H1 (cell line): ENCODE data around the gene RFX3. TPM values are rescaled to one million over a fixed set of nuclear protein-coding genes. Genes with fewer than 3 reads are reported as not detected.

Experiments used
- CTCF ChIA-PET: fragments of 300-600 bp; sonication (Branson Sonifier 250); formaldehyde crosslinking; loops from one replicate; lab custom pipeline; 2021; ENCODE audit not compliant: partially characterized antibody; lab: Charles Lee
- POLR2A ChIA-PET: fragments of 300-600 bp; sonication (Branson Sonifier 250); formaldehyde crosslinking; loops from one replicate; lab custom pipeline; 2021; ENCODE audit warnings: inconsistent platforms; ENCODE audit not compliant: partially characterized antibody; lab: Charles Lee
- DNase-seq, 2 experiments: peaks; one replicate each; pipeline versions ENCODE4 v3.0.0 to v3.0.0-alpha.2; 2010 to 2022; ENCODE audit warnings: low spot score in 2 of 2, low read depth in 1 of 2, mixed read lengths in 1 of 2
- FAIRE-seq: peaks from 2 replicates; lab custom pipeline; 2011; peaks lifted over from hg19 to GRCh38; lab: Jason Lieb, UNC
- H2AFZ ChIP-seq: 2 replicates; pipeline ENCODE4 v1.8.1; 2012; ENCODE audit warnings: low read length, inconsistent platforms
- H2AK5ac ChIP-seq: 2 replicates; pipeline ENCODE4 v1.6.1; 2013; ENCODE audit warnings: low read depth, low read length
- H2BK120ac ChIP-seq: replicated peaks from 2 replicates; pipeline ENCODE3; 2013; ENCODE audit warnings: low read depth, low read length, inconsistent platforms
- H2BK12ac ChIP-seq: 2 replicates; pipeline ENCODE4 v1.6.1; 2013; ENCODE audit warnings: low read depth, low read length
- H2BK15ac ChIP-seq: 2 replicates; pipeline ENCODE4 v1.6.1; 2013; ENCODE audit warnings: low read length
- H2BK20ac ChIP-seq: 2 replicates; pipeline ENCODE4 v1.6.1; 2013; ENCODE audit warnings: low read length
- H2BK5ac ChIP-seq: 2 replicates; pipeline ENCODE4 v1.6.1; 2013; ENCODE audit warnings: low read depth, low read length
- H3K14ac ChIP-seq: 2 replicates; pipeline ENCODE4 v1.6.1; 2013; ENCODE audit warnings: inconsistent platforms; ENCODE audit not compliant: insufficient read length
- H3K18ac ChIP-seq: 2 replicates; pipeline ENCODE4 v1.6.1; 2013; ENCODE audit warnings: low read length; ENCODE audit errors: extremely low read depth
- H3K23ac ChIP-seq: 2 replicates; pipeline ENCODE4 v1.6.1; 2013; ENCODE audit warnings: inconsistent platforms; ENCODE audit not compliant: insufficient read length
- H3K23me2 ChIP-seq: 2 replicates; pipeline ENCODE4 v1.6.1; 2013; ENCODE audit warnings: low read depth, low read length
- H3K27ac ChIP-seq: 2 replicates; pipeline ENCODE4 v1.6.1; 2011; ENCODE audit warnings: low read depth, low read length, inconsistent platforms
- H3K27me3 ChIP-seq, 4 experiments: replicated peaks in 1 of 4; 1 replicate in 1 of 4; 2 replicates in 3 of 4; pipeline versions ENCODE4 v1.6.1 to v1.8.1; 2011 to 2013; ENCODE audit warnings: low read length in 3 of 4, mild to moderate bottlenecking in 3 of 4, inconsistent platforms in 2 of 4, mixed read lengths in 2 of 4, moderate library complexity in 1 of 4; ENCODE audit not compliant: control insufficient read depth in 3 of 4, insufficient read depth in 3 of 4; ENCODE audit errors: extremely low read depth in 1 of 4
- H3K36me3 ChIP-seq, 4 experiments: 2 replicates each; pipeline versions ENCODE4 v1.6.1 to v1.8.1; 2011 to 2013; ENCODE audit warnings: mild to moderate bottlenecking in 4 of 4, low read length in 3 of 4, moderate library complexity in 2 of 4, control low read depth in 1 of 4, inconsistent platforms in 1 of 4; ENCODE audit not compliant: insufficient read depth in 4 of 4, control insufficient read depth in 2 of 4
- H3K4ac ChIP-seq: replicated peaks from 2 replicates; pipeline ENCODE3; 2013; ENCODE audit warnings: low read length, low read depth, mixed read lengths, inconsistent platforms; ENCODE audit not compliant: insufficient read length
- H3K4me1 ChIP-seq, 4 experiments: replicated peaks in 1 of 4; 1 replicate in 1 of 4; 2 replicates in 3 of 4; pipeline versions ENCODE4 v1.6.1 to v1.8.1; 2011 to 2013; ENCODE audit warnings: low read length in 3 of 4, inconsistent platforms in 2 of 4, mixed read lengths in 1 of 4; ENCODE audit not compliant: insufficient read depth in 4 of 4, control insufficient read depth in 3 of 4
- H3K4me2 ChIP-seq, 2 experiments: 2 replicates each; pipeline versions ENCODE4 v1.6.1 to v1.8.1; 2011 to 2013; ENCODE audit warnings: low read depth in 2 of 2, low read length in 2 of 2, control low read depth in 1 of 2, inconsistent platforms in 1 of 2, mild to moderate bottlenecking in 1 of 2; ENCODE audit not compliant: insufficient read depth in 1 of 2
- H3K4me3 ChIP-seq, 4 experiments: fragments of 200-600, 300-600 bp in 1 of 4; sonication (generic), shearing (Covaris generic), sonication (Bioruptor Twin) in 1 of 4; 2 replicates each; pipeline versions ENCODE4 v1.5.1 to v1.8.1; 2011 to 2016; ENCODE audit warnings: low read length in 4 of 4, low read depth in 3 of 4, control low read depth in 2 of 4, inconsistent platforms in 2 of 4, mild to moderate bottlenecking in 2 of 4, mixed read lengths in 1 of 4, moderate library complexity in 1 of 4; ENCODE audit not compliant: insufficient read depth in 2 of 4; ENCODE audit errors: extremely low read depth in 1 of 4
- H3K56ac ChIP-seq: replicated peaks from 2 replicates; pipeline ENCODE3; 2013; ENCODE audit warnings: low read depth, mild to moderate bottlenecking, mixed read lengths, low read length, inconsistent platforms; ENCODE audit not compliant: insufficient read length
- H3K79me1 ChIP-seq: 2 replicates; pipeline ENCODE4 v1.6.1; 2013; ENCODE audit warnings: low read depth, low read length, control low read depth
- H3K79me2 ChIP-seq, 2 experiments: 2 replicates each; pipeline versions ENCODE4 v1.6.1 to v1.8.1; 2012 to 2013; ENCODE audit warnings: low read length in 2 of 2, mild to moderate bottlenecking in 2 of 2, inconsistent platforms in 1 of 2; ENCODE audit not compliant: insufficient read depth in 2 of 2, control insufficient read depth in 1 of 2
- H3K9ac ChIP-seq, 4 experiments: replicated peaks in 1 of 4; 1 replicate in 1 of 4; 2 replicates in 3 of 4; pipeline versions ENCODE4 v1.6.1 to v1.8.1; 2011 to 2013; ENCODE audit warnings: low read depth in 3 of 4, low read length in 3 of 4, control low read depth in 2 of 4, mild to moderate bottlenecking in 2 of 4, moderate library complexity in 2 of 4, inconsistent platforms in 1 of 4; ENCODE audit errors: extremely low read depth in 1 of 4
- H3K9me3 ChIP-seq, 2 experiments: 2 replicates each; pipeline versions ENCODE4 v1.6.1 to v1.8.1; 2012 to 2013; ENCODE audit warnings: mild to moderate bottlenecking in 2 of 2, moderate library complexity in 2 of 2, control low read depth in 1 of 2, inconsistent platforms in 1 of 2, low read depth in 1 of 2, low read length in 1 of 2, mixed read lengths in 1 of 2; ENCODE audit not compliant: insufficient read depth in 2 of 2
- H4K20me1 ChIP-seq, 2 experiments: replicated peaks in 1 of 2; 2 replicates each; pipeline versions ENCODE3 to v1.8.1; 2011 to 2013; ENCODE audit warnings: inconsistent platforms in 2 of 2, low read length in 2 of 2, mild to moderate bottlenecking in 1 of 2; ENCODE audit not compliant: insufficient read depth in 2 of 2, control insufficient read depth in 1 of 2
- H4K5ac ChIP-seq: 2 replicates; pipeline ENCODE4 v1.6.1; 2013; ENCODE audit warnings: low read length, low read depth, mixed read lengths, inconsistent platforms; ENCODE audit not compliant: insufficient read length
- H4K8ac ChIP-seq: 2 replicates; pipeline ENCODE4 v1.8.0; 2013; ENCODE audit warnings: mild to moderate bottlenecking, moderate library complexity, low read length, inconsistent platforms; ENCODE audit not compliant: insufficient read depth; ENCODE audit errors: extremely low read depth
- H4K91ac ChIP-seq: replicated peaks from 2 replicates; pipeline ENCODE3; 2013; ENCODE audit warnings: low read length, mixed read lengths, inconsistent platforms; ENCODE audit not compliant: insufficient read length
- ASH2L ChIP-seq: fragments of 200-600, 300-600 bp; sonication (generic); IDR thresholded peaks from one replicate; pipeline ENCODE4 v1.7.1; 2017; ENCODE audit warnings: low read length
- BCL11A ChIP-seq, 2 experiments: IDR thresholded peaks; one replicate each; pipeline ENCODE4 v1.6.1; 2011; ENCODE audit warnings: low read depth in 2 of 2, low read length in 2 of 2, mild to moderate bottlenecking in 2 of 2
- CHD2 ChIP-seq: IDR thresholded peaks from 2 replicates; pipeline ENCODE4 v1.6.1; 2012; ENCODE audit warnings: low read length, improper control_type of control experiment
- EZH2 ChIP-seq: fragments of 200-600 bp; sonication (generic); IDR thresholded peaks from 2 replicates; pipeline ENCODE4 v1.7.1; 2012; ENCODE audit warnings: low read depth, mild to moderate bottlenecking, moderate library complexity, low read length, inconsistent platforms; ENCODE audit not compliant: severe bottlenecking
- FOSL1 ChIP-seq: IDR thresholded peaks from 2 replicates; pipeline ENCODE4 v1.6.1; 2011; ENCODE audit warnings: mild to moderate bottlenecking, low read depth, low read length, moderate library complexity; ENCODE audit not compliant: insufficient read depth
- JUN ChIP-seq: IDR thresholded peaks from 2 replicates; pipeline ENCODE4 v1.6.1; 2011; ENCODE audit warnings: low read depth, mild to moderate bottlenecking, improper control_type of control experiment, low read length
- JUND ChIP-seq: IDR thresholded peaks from 2 replicates; pipeline ENCODE4 v1.6.1; 2011; ENCODE audit warnings: mild to moderate bottlenecking, improper control_type of control experiment, low read length
- SAP30 ChIP-seq: fragments of 300-600 bp; sonication (generic); IDR thresholded peaks from 2 replicates; pipeline ENCODE4 v1.7.1; 2012; ENCODE audit warnings: low read length, moderate library complexity, mild to moderate bottlenecking, inconsistent platforms; ENCODE audit not compliant: insufficient read depth, insufficient replicate concordance
- SP2 ChIP-seq: IDR thresholded peaks from 2 replicates; pipeline ENCODE4 v1.6.1; 2012; ENCODE audit warnings: mild to moderate bottlenecking, low read length, inconsistent platforms
- ZNF274 ChIP-seq: IDR thresholded peaks from 2 replicates; pipeline ENCODE4 v1.7.0; 2012; ENCODE audit warnings: low read length, borderline replicate concordance; ENCODE audit errors: extremely low read depth
- WGBS, 2 experiments: shearing (Covaris generic) in 1 of 2; methylation state at CpG; one replicate each; pipeline versions ENCODE4 v1.1.6 to v1.1.7; 2013 to 2015; ENCODE audit warnings: low lambda C conversion rate in 2 of 2, mixed read lengths in 2 of 2, inconsistent platforms in 1 of 2, low coverage in 1 of 2, missing lambda C conversion rate in 1 of 2; ENCODE audit not compliant: insufficient replicate concordance in 2 of 2, insufficient coverage in 1 of 2, insufficient read length in 1 of 2; ENCODE audit errors: extremely low coverage in 1 of 2, missing lambda C conversion rate in 1 of 2; 5-methylcytosine and 5-hydroxymethylcytosine counted together
- polyA plus RNA-seq, 7 experiments: library from polyadenylated mRNA; depleted of rRNA in 3 of 7; stranded (reverse) in 5 of 7; unstranded in 2 of 7; fragments of >200 nt in 5 of 7; fragments of 200-250 nt in 2 of 7; gene quantifications; 1 replicate in 5 of 7; 2 replicates in 1 of 7; 4 replicates in 1 of 7; pipeline versions ENCODE4 v1.2.1 to v1.2.3, GENCODE V29; 2011 to 2013; ENCODE audit warnings: missing spikeins in 2 of 7, mixed read lengths in 2 of 7
- total RNA-seq: library from RNA; stranded (reverse); fragmentation: NEBNext Ultra II Directional; extraction: Animal tissue kit (Norgen Biotek cat#: 25700); gene quantifications from 2 replicates; pipeline ENCODE4 v1.2.1, GENCODE V29; 2021

Gene RFX3
- total and polyA plus RNA-seq, 2 of the 8 experiments (the other 6 are each of a cell fraction or from before 2014, with no cell fraction given): 4.9 to 22.6 TPM

- peaks cover 0 to 78% of the 10 kb centered on the region in 2 experiments; a peak in 3 of 4 replicates for H3K79me2 ChIP-seq
- ChIA-PET POLR2A (interaction anchor here (0.5 to 3.9 kb wide), 34 partner anchors 9 to 683 kb away, joined by 3 to 32 read pairs (median 3); partner anchors contain the start of gene PUM3), CTCF (interaction anchor here (1.0 kb wide), 1 partner anchor 206 kb away, joined by 3 read pairs; no protein-coding TSS in a partner anchor)
- no peaks in the 10 kb centered on the region for H3K27me3 ChIP-seq
- H2AK5ac ChIP-seq: peak overlapping the region; percentile 94; the same call in 1 of the 2 replicates
- peak overlapping the region; percentile 66; the same call in 1 of the 2 replicates for H2BK20ac ChIP-seq
- H3K56ac ChIP-seq: peak overlapping the region; percentile 100
- no peak overlapping the region for H3K23ac ChIP-seq
- peaks cover 2% of the 10 kb centered on the region; the same call in 1 of the 2 replicates for H3K79me1 ChIP-seq
- H3K9me3 ChIP-seq: no peaks in the 10 kb centered on the region
- H3K23me2 ChIP-seq: peaks cover 14% of the 10 kb centered on the region
- peak overlapping the region; percentile 74; the same call in 1 of the 2 replicates for H2BK15ac ChIP-seq
- WGBS, 2 experiments: 4% methylated on average over 56 of the region's 74 CpGs; no CpG with 5 or more reads in 1 of the 2 experiments
- H4K91ac ChIP-seq: peak overlapping the region; percentile 100
- peak overlapping the region; percentile 85 to 94 for H3K4me2 ChIP-seq
- peak overlapping the region; percentile 98; the same call in 1 of the 2 replicates for H2BK12ac ChIP-seq
- peak overlapping the region; percentile 93 for H4K5ac ChIP-seq
- DNase-seq (peak in 1 of 2 experiments; percentile 88), FAIRE-seq (no peak)
- H2BK5ac ChIP-seq: peak overlapping the region; percentile 100
- H2BK120ac ChIP-seq: peak overlapping the region; percentile 50
- H3K36me3 ChIP-seq: peaks cover 0 to 4% (median 2%) of the 10 kb centered on the region in 4 experiments; a peak in 2 of 8 replicates
- peaks cover 0 to 8% (median 3%) of the 10 kb centered on the region in 4 experiments; a peak in 3 of 7 replicates for H3K4me1 ChIP-seq
- H4K20me1 ChIP-seq: peaks cover 0 to 2% of the 10 kb centered on the region in 2 experiments
- H4K8ac ChIP-seq: peak overlapping the region; percentile 100
- peak overlapping the region; percentile 100 for H3K27ac ChIP-seq
- H3K14ac ChIP-seq: peak overlapping the region; percentile 25
- peak overlapping the region; percentile 100 for H3K4ac ChIP-seq
- H3K9ac ChIP-seq: peak overlapping the region; percentile 92 to 100 (median 99)
- peak overlapping the region; percentile 78 to 97 (median 92) for H3K4me3 ChIP-seq
- peak overlapping the region; percentile 99 for H3K18ac ChIP-seq
- H2AFZ ChIP-seq: 0 out of 2 replicates have a peak overlapping the region, but pooled peaks have one; percentile 79
- no peak; the same call in 1 of the 2 replicates for TF ChIP-seq JUND
- no peak for TF ChIP-seq SP2
- no peak for TF ChIP-seq BCL11A (IDR thresholded peaks at IDR 0.05; ENCODE audit: low read depth in 2 of 2, low read length in 2 of 2)
- no peak for TF ChIP-seq JUN
- no peak for TF ChIP-seq SAP30
- TF ChIP-seq CHD2: 0 out of 2 replicates have a peak, but pooled peaks have one; percentile 6
- no peak for TF ChIP-seq EZH2
- peak; percentile 95 for TF ChIP-seq ASH2L
- no peak for TF ChIP-seq FOSL1
- no peak for TF ChIP-seq ZNF274
These were observed 580 bp upstream of the RFX3 start for GRCh38 chr9:3526165-3526996.
